BJ (cell line): ENCODE measurements around the gene SZT2. TPM values are rescaled to one million over a fixed set of nuclear protein-coding genes. Genes with fewer than 3 reads are reported as not detected.

Experiments used
- CTCF ChIA-PET: fragments of 350-600 bp; formaldehyde crosslinking; extraction: SDS; loops from one replicate; lab custom pipeline; 2021; ENCODE audit warnings: antibody characterized with exemption, inconsistent platforms; lab: Yijun Ruan, JAX
- POLR2A ChIA-PET: fragments of 300-600 bp; sonication (Branson Sonifier 250); formaldehyde crosslinking; extraction: SDS; loops from one replicate; lab custom pipeline; 2021; ENCODE audit warnings: antibody characterized with exemption; lab: Charles Lee
- DNase-seq: peaks from one replicate; pipeline ENCODE4 v3.0.0-alpha.2; 2011; ENCODE audit warnings: low read depth
- H3K27me3 ChIP-seq: 2 replicates; pipeline ENCODE4 v1.6.0; 2011; ENCODE audit warnings: low read length; ENCODE audit not compliant: control insufficient read depth, insufficient read depth
- H3K36me3 ChIP-seq: 2 replicates; pipeline ENCODE4 v1.5.1; 2011; ENCODE audit warnings: low read length; ENCODE audit not compliant: control insufficient read depth, insufficient read depth
- H3K4me3 ChIP-seq: 2 replicates; pipeline ENCODE4 v1.5.1; 2011; ENCODE audit warnings: low read depth, mild to moderate bottlenecking, control low read depth, low read length
- polyA plus RNA-seq: library from polyadenylated mRNA; depleted of rRNA; stranded (reverse); fragments of >200 nt; gene quantifications from 2 replicates; pipeline ENCODE4 v1.2.3, GENCODE V29; 2011
- TF ChIP-seq, protein P1 (sequence below): IDR thresholded peaks from 2 replicates; pipeline ENCODE4 v1.5.1; 2011; ENCODE audit warnings: low read depth, mild to moderate bottlenecking, control low read depth, inconsistent platforms, low read length, moderate library complexity; ENCODE audit not compliant: insufficient read depth

SZT2 gene
- polyA plus RNA-seq, 1 experiment: 12.1 TPM

DNA sequence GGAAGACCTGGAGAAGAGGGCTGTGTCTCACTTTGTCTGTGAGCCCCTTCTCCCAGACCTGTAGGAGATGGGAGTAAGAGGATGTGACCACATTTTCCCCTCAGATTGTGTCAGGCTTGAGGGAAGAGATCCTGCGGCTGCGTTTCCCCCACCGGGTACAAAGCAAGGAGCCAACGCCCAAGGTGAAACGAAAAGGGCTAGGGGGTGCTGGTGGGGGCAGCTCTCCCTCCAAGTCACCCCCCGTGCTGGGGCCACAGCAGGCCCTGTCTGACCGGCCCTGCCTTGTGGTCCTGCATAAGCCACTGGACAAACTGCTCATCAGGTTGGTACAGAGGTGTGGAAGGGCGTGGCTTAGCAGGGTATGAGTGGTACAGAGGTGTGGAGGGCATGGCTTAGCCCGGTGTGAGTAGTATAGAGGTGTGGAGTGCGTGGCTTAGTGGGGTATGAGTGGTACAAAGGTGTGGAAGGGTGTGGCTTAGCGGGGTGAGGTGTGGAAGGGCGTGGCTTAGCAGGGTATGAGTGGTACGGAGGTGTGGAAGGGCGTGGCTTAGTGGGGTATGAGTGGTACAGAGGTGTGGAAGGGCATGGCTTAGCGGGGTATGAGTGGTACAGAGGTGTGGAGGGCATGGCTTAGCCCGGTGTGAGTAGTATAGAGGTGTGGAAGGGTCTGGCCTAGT is 33.4 kb downstream of the SZT2 start:
- Histone ChIP-seq H3K4me3 (no peak overlapping the region), H3K27me3 (no peaks in the 10 kb centered on the region), H3K36me3 (peaks cover 61% of the 10 kb centered on the region)
- TF ChIP-seq, protein P1, sequence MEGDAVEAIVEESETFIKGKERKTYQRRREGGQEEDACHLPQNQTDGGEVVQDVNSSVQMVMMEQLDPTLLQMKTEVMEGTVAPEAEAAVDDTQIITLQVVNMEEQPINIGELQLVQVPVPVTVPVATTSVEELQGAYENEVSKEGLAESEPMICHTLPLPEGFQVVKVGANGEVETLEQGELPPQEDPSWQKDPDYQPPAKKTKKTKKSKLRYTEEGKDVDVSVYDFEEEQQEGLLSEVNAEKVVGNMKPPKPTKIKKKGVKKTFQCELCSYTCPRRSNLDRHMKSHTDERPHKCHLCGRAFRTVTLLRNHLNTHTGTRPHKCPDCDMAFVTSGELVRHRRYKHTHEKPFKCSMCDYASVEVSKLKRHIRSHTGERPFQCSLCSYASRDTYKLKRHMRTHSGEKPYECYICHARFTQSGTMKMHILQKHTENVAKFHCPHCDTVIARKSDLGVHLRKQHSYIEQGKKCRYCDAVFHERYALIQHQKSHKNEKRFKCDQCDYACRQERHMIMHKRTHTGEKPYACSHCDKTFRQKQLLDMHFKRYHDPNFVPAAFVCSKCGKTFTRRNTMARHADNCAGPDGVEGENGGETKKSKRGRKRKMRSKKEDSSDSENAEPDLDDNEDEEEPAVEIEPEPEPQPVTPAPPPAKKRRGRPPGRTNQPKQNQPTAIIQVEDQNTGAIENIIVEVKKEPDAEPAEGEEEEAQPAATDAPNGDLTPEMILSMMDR: no peak
- CTCF ChIA-PET: no interaction called here
- no peak for DNase-seq
- POLR2A ChIA-PET: no interaction called here

DNA sequence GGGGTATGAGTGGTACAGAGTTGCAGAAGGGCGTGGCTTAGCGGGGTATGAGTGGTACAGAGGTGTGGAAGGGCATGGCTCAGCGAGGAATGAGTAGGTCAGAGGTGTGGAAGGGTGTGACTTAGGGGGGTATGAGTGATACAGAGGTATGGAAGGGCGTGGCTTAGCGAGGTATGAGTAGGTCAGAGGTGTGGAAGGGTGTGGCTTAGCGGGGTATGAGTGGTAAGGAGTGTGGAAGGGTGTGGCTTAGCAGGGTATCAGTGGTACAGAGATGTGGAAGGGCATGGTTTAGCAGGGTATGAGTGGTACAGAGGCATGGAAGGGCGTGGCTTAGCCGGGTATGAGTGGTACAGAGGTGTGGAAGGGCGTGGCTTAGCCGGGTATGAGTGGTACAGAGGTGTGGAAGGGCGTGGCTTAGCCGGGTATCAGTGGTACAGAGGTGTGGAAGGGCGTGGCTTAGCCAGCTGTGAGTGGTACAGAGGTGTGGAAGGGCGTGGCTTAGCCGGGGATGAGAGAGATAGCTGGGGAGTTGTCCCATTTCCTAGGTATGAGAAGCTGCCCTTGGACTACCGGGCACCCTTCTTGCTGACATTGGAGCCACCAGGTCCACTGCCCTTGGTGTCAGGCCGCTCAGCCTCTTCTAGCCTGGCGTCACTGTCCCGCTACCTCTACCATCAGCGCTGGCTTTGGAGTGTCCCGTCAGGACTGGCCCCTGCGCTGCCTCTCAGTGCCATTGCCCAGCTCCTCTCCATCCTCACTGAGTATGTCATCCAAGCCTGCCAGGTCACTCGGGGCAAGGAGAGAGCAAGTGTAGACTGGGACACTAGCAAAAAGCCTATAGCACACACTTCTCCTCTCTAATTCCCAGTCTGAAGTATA is 34.2 kb downstream of the SZT2 start:
- DNase-seq: no peak
- ChIA-PET POLR2A (no interaction called here), CTCF (no interaction called here)
- H3K27me3 ChIP-seq: no peaks in the 10 kb centered on the region
- peaks cover 63% of the 10 kb centered on the region for H3K36me3 ChIP-seq
- H3K4me3 ChIP-seq: no peak overlapping the region
- TF ChIP-seq, protein P1: no peak

DNA sequence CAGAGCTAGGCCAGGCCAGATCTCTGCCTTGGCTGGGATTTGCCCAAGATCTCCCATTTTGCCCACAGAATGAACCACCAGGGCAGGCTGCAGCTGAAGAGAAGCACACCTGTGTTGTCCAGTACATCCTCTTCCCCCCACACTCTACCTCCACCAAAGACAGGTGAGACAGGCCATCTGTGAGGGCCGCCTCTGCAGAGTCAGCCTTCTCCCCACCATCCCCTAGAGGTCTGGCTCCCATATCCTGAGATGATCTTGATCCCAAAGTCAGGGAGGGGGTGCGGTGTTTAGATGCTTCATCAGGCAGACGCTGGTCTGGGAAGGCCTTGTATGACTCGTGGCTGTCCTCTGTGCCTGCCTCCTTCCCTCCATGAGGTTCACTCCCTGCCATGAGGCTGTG is 35.3 kb downstream of the SZT2 start:
- CTCF ChIA-PET: interaction anchor here (0.9 kb wide), 1 partner anchor 198 kb away, joined by 3 read pairs; no protein-coding TSS in a partner anchor
- POLR2A ChIA-PET: no interaction called here
- TF ChIP-seq, protein P1: no peak
- no peak overlapping the region for H3K4me3 ChIP-seq
- DNase-seq: no peak
- H3K27me3 ChIP-seq: no peaks in the 10 kb centered on the region
- peaks cover 61% of the 10 kb centered on the region for H3K36me3 ChIP-seq

DNA sequence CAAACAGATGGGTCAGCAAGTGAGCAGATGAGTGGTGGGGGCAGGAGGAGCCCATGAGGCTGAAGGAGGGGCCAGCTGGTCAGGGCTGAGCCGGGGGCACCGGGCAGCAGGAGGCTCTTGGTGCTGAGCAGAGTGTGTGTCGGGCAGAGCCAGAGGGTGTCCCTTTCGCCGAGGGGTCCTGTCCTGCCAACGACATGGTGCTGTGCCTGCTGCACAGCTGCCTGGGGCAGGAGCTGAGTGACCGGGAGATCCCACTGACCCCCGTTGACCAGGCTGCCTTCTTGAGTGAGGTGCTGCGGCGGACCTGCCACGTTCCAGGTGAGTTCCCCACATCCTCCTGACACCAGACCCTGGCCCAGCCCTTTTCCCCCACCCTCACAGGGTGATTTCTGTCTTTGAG is 36.5 kb downstream of the SZT2 start:
- DNase-seq: no peak
- TF ChIP-seq, protein P1: no peak
- Histone ChIP-seq H3K36me3 (peaks cover 63% of the 10 kb centered on the region), H3K27me3 (no peaks in the 10 kb centered on the region), H3K4me3 (no peak overlapping the region)
- ChIA-PET POLR2A (no interaction called here), CTCF (no interaction called here)

DNA sequence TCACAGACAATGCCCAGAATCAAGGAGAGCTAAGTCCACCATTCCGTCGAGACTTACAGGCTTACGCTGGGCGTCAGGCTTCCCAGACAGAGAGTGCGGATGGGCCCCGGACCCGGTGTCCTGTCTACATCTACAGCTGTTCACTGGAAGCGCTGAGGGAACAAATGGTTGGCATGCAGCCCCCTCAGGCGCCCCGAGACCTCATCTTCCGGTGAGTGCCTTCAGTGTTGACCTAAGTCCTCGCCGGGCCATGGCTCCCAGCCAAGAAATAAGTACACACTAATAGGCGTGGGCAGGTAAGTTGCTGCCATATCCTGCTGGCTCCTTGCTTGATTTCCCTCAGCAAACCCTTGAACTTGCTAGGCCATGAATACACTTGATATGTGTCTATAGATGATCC is 37.8 kb downstream of the SZT2 start:
- ChIA-PET CTCF (interaction anchor here (1.5 kb wide), 1 partner anchor 13 kb away, joined by 5 read pairs; no protein-coding TSS in a partner anchor), POLR2A (no interaction called here)
- no peak for DNase-seq
- Histone ChIP-seq H3K27me3 (no peaks in the 10 kb centered on the region), H3K4me3 (no peak overlapping the region), H3K36me3 (peaks cover 62% of the 10 kb centered on the region)
- TF ChIP-seq, protein P1: no peak
